T47D (cell line): Measurements from ENCODE around the gene STK39.
A peak's percentile ranks its signal among the peaks of the same experiment; 100 is the strongest.

Experiments used
- DNase-seq, 2 experiments: peaks; one replicate each; pipeline versions ENCODE4 v3.0.0 to v3.0.0-alpha.2; 2011 to 2012; ENCODE audit warnings: low read depth in 1 of 2, low spot score in 1 of 2
- JUND ChIP-seq: IDR thresholded peaks from 2 replicates; pipeline ENCODE4 v1.6.1; 2012; ENCODE audit warnings: low read depth
- in situ Hi-C: cut with HindIII; loops from 2 replicates; pipeline ENCODE4 v1.10.0; 2016; ENCODE audit warnings: low sequenced_read_pairs, low pct_unique_long_range_greater_than_20kb

The STK39 gene

DNA sequence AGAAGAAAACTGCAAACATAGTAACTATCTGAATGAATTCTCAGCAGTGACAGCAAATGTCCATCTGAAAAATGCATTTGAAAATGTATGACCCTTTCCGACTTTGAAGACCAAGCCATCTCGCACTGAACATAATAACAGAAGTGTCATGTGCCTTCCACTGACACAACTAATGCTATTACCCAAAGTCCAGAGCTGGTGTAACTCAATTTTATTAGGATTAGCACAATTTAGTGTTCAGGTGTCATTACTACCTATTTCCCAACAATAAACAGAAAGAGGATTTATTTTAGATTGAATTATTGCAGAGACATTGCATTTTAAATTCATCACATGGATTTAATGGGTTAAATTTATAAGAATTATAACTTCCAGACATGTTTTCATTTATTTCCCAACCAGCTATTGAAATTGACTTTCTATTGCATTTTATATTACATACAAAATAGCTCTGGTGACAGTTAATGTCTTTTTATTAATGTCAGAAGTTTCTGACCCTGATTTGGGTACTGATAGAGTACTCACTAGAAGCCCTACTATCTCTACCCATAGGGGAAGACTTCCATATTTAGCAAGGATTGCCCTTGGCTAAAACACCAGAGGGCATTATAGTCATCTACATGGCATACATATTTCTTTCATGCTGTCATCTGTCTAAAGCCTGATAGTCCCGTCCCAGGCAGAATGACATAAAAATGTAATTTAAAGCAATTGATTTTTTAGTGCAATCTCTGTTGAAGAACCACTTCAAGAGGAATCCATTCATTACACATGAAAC, 7.0 kb upstream of the STK39 start:
- TF ChIP-seq JUND, result no peak
- peak in 1 of 2 experiments; percentile 3 for DNase-seq
- in situ Hi-C loops, result no loop called here

DNA sequence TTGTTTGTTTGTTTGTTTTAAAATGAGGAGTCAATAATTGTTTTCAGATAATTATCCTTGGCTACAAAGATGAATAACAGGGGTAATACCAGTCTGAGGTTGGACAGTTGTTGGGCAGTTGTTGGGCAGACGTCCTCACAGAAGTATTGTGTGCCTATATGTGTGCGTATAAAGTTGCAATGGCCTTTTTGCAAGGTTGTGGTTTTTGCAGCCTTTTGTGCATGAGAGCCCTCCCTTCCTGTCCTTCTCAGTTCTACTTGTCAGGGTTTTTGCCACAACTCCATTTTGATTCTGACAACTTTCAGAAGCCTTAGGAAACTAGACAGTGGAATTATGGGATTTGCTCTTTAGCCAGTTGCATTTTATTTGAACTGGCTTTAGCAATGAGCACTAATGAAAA, 6.0 kb upstream of the STK39 start:
- in situ Hi-C loops, result no loop called here
- DNase-seq, result no peak
- TF ChIP-seq JUND, result no peak

DNA sequence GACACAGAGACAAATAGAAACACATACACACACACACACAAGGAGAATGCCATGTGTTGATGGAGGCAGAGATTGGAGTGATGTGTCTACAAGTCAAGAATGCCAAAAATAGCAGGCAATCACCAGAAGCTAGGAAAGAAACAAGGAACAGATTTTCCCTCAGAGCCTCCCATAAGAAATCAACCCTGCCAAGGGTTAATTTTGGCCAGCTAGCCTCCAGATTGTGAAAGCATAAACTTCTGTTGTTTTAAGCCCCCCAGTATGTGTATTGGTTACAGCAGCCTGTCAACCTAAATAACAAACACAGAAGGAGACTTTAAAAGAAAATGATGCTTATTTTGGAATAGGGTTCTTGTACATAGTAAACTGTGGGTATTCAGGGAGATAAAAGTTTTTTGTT, 5.6 kb upstream of the STK39 start:
- in situ Hi-C loops, result no loop called here
- no peak for TF ChIP-seq JUND
- DNase-seq, result no peak

DNA sequence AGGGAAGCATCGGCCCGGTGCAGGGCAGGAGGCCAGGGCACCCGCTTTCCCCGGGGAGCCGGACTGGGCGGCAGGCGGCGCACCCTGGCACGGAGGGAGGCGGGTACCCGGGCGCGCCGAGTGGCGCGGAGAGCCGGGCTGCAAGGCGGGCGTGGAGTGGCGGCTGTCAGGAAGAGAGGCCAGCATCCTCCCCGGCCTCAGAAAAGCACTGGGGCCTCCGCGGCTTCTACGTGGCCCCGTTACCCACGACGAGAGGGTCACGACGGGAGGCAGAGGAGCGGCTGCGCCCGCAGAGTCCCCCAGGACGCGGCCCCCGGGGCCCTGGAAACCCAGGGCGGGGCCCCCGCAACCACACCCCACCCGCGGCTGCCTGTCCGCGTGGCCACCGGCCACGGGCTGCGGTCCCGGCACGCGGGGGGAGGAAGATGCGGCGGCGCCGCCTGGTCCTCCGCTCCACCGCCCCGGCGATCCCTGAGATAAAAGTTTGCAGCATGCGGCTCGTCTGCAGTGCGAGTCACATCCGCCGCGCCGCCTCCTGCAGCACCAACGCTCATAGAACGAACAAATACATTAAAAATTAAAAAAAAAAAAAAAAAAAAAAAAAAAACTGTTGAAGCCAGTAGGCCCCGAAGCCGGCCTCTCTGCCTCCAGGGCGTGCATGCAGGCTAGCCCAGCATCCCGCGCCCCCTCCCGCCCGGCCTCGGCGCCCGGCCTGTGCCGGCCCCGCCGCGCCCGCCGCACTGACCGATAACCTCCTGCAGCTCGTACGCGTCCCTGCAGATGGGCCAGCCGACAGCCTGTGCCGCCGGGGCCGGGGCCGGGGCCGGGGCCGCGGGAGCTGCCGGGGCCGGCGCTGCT, 683 bp downstream of the STK39 start:
- no peak for TF ChIP-seq JUND
- peak; percentile 56 to 59 for DNase-seq
- in situ Hi-C loops, result no loop called here

DNA sequence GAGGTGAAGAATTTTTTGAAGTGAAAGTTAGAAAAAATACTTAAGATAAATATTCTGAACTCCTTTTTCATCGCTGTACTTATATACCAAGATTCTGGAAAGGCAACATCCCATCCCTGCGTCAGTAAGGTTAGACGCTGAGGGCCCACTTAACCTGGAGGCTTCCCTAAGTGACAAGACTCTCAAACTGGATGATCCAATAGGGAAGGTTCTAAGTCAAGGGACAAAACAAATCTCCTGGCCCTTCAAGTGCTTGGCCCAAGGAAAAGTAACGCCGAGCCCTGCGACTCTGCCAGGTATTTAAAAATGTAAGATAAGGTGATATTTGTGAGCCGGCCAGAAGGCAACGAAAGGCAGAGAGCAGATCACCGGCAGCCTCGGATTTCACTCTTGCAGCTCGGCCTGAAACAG, 1.3 kb downstream of the STK39 start:
- TF ChIP-seq JUND, result no peak
- DNase-seq, result no peak

DNA sequence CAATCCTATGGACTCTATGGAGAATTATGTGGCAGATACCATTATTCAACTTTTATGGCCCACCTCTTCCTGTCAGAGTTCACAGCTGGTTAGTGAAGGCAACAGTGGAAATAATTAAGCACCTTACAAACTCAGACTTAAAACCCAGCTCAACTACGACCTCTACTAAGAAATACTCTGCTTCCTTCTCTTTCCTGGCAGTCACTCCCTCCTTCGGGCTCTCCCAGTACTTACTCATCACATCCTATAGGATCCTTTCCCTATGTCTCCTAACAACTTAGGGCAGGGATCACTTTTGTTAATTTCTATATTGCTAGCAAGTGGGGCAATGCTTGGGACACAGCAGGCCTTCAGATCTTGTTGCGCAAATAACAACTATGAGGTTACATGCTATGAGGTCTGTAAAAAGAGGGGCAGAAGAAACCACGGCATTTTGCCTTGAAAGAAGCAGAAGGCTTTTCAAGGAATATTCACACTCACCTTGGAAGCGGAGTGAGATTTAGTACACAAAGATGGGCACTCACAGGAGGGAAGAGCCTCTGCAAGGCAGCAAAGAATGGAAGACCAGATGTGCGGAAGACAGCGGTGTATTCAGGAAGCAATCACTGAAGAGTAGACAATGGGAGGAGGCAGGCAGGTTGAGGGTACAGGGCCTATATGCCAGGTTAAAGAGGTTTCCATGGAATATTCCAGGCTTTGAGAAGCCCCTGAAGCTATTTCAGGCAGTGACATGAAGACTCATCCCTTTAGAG, 2.1 kb downstream of the STK39 start:
- no peak for DNase-seq
- in situ Hi-C loops, result no loop called here
- TF ChIP-seq JUND, result no peak

More for the DNA sequence above, 1.3 kb downstream of the STK39 start:
- in situ Hi-C loops, result no loop called here

DNA sequence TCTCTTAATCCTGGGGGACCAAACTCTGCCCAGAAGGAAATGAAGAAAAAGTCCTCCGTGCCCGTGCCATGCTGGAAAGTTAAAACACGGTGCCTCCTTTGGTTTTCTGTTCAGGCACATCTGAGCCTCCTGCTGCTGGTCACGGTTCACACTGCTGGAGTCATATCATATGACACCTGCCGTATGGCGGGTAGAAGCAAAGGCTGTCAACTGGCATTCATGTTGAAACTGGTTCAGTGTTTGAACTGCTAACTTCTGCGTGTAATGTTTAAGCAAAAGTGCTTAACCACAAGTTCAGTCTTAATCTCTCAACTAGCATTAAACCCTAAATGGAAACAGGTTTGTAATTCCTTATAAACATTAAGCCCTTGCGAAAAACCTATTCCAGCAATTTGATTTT, 3.1 kb downstream of the STK39 start:
- DNase-seq, result peak in 1 of 2 experiments; percentile 32
- in situ Hi-C loops, result no loop called here

DNA sequence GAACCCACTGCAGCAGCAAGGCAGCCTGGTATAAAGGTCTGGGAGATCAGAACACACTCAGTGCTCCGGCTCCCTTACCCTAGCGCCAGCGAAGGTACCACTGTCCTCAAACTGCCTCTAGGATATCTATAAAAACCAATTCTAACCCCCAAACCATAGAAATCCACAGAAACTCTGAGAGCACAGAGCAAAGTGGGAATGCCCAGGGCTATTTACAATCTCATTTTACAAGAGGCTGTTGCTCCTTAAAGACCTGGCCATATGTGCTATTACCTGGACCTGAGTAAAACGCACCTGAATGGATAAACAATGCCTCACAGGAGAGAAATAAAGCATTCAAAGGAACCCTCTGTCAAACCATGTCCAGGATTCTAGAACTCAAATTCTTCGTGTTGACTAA, 4.3 kb downstream of the STK39 start:
- peak in 1 of 2 experiments; percentile 27 for DNase-seq
- TF ChIP-seq JUND, result no peak
- in situ Hi-C loops, result no loop called here

More for the DNA sequence above, 3.1 kb downstream of the STK39 start:
- TF ChIP-seq JUND, result no peak

DNA sequence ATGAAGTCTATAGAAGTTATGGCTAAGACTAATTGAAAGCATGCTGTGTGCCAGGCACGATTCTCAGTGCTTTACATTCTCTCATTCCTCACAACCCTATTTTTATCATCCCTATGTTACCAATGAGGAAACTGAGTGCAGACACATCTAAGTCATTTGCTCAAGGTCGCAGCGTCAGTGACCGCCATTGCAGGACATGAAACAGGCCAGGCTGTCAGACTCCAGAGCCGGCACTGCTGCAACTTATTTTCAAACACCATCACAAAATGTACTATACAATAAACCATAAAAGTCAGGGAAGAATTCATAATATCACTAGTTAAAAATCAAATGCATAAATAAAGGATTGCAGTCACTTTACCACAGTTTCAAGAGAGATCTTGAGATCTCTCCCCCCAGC, 5.6 kb downstream of the STK39 start:
- no peak for TF ChIP-seq JUND
- in situ Hi-C loops, result no loop called here
- DNase-seq, result no peak

DNA sequence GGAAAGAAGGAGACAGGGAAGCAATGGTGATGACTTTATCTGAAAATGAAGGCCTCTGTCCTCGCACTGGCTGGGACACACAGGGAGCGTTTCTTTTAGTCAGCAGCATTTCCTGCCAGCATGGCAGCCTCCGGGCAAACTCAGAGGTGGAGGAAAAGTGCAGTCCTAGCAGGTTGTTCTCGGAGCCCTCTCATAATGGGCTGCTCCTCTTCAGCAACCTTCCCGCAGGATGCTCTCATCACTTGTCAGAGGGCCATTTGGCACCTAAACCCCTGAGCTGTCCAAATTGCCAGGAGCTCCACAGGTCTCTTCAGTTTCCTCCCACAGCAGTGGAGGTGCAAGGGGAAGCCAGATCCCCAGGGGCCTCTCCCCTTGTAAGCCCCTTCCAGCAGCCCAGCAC, 6.2 kb downstream of the STK39 start:
- no peak for TF ChIP-seq JUND
- no peak for DNase-seq
- in situ Hi-C loops, result no loop called here

DNA sequence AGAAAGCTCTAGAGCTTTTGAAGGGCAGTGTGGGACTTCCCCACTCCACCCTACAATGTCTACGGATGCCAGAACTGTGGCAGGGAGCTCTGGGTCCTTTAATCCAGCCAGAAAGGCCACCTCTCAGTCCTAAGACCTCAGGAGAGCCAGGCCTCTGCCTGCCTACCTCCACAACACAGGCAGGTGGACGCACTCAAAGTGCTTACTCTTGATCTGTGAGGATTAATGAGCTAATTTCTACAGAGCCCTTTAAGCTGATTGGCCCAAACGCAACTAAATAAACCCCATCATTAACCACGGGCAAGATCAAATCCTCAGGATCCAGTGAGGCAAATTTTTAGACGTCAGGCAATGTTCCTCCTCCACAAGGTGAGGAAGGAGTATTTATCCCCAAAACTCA, 8.1 kb downstream of the STK39 start:
- in situ Hi-C loops, result no loop called here
- no peak for TF ChIP-seq JUND
- no peak for DNase-seq

DNA sequence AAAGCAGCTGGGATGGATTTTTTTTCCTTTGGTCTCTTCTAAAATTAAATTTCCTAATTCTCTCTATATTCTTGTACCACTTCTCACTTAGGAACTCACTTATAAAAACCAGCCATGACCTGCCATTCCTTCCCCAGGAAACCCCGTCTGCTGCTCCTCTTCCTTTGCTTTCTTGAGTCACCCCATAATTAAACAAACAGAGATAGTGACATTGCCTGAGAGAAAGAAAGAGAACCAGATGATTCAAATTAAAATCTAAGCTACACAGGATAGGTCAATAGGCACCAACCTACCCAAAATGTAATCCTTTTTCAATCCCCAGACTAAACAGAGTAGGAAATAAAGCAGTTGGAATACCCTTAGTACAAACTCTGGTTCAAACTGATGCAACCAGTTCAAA, 9.7 kb downstream of the STK39 start:
- TF ChIP-seq JUND, result no peak
- in situ Hi-C loops, result no loop called here
- no peak for DNase-seq
